Myocyte (in vitro differentiated cells): Measurements from ENCODE around the gene BRMS1L. TPM values are rescaled to one million over a fixed set of nuclear protein-coding genes. Genes with fewer than 3 reads are reported as not detected.

ENCODE experiments used
- DNase-seq: peaks from one replicate; pipeline ENCODE4 v3.0.0-alpha.2; 2012; ENCODE audit warnings: low read depth
- total RNA-seq: library from RNA; depleted of rRNA; stranded (reverse); fragments of >200 nt; gene quantifications from 2 replicates; pipeline ENCODE4 v1.2.3, GENCODE V29; 2014

Gene BRMS1L
- total RNA-seq, 1 donor from 2014 or later: 26.3 TPM

- DNase-seq: no peak
These were observed 39.6 kb downstream of the BRMS1L start for GRCh38 chr14:35865611-35866324.

- DNase-seq: no peak
These were observed 40.6 kb downstream of the BRMS1L start for GRCh38 chr14:35866595-35867279.

DNA sequence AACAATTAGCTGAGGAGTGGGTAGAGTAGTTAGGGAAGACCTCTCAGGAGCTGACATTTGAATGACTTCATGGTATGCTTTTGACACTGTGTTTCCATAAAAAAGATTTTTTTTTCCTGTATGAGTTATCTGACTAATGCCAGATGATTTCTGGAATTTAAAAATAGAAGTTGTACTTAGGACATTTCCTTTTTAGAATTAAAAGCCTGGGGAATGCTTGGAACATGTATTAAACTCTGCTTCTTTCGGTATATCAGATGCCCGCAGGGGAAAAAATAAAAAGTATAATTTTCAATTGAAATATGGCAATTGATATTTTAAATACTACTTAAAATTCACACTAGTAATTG lies 41.1 kb downstream of the BRMS1L start:
- DNase-seq: no peak

DNA sequence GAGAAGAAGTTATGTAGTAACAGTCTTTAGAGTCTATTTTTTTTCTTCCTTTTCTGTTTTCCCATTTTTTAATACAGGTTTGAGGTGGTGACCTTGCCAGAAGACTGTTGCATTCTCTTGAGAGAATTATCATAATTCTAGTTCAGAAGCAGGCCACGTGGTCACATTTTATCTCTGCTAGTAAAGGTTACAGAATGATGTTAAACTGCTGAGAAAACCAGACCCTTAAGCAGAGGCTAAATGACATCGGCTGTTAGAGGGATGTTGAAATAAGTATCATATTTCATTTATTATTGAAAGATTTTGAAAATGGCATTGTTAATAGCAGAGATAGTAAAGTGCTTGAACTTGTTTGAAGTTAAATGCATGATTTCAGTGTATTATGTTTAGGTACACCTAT lies 49.2 kb downstream of the BRMS1L start:
- no peak for DNase-seq

DNA sequence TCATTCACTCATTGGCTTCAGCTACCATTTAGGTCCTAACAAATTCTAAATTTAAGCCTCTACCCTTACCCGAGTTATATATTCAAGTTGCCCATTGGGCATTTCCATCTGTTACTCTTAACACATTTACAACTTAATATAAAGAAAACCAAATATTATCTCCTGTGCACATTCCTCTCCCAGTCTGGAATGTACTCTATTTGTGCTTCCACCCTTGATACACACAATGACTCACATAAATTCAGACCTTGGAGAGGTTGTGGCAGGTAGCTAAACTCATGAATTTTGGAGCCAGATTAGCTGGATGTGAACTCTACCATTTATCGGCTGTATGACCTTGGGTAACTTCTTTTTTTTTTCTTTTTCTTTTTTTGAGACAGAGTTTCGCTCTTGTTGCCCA lies 51.1 kb downstream of the BRMS1L start:
- no peak for DNase-seq

DNA sequence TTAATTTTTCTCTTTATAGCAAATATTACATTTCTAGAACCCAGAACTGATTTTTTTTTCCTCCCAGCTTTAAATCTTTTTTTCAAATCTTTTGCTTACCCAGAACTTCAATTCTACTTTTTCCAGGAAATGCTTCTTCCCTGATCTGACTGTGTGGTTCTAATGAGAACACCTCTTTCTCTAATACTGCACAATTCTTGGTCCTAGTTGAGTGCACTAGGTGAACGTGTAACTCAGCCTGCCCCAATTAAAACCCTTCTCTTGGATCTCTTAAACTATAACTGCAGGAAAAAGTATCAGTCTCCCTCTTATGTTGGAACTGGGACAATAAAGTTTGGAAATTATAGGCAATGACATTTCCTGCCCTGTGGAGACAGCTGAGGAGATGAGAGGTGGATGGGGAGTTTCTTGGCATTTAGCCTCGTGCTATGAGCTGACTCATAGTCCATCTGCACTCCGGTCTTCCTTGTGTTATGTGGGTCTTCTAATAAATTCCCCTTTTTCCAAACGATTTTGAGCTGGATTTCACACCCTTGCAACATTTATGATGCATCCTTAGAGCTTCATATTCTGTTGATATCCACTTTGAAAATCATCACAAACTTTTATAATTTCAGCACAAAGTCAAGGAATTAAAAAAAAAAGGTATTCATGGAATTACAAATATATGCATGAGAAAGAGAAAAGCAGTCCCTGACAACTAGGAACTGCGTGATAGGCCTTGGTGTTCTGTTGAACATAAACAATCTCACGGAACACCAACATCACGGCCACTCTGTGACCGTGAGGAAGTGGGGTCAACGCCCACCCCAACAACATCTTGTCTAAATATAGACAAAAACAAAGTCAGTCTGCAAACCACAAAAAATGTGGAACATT lies 52.4 kb downstream of the BRMS1L start:
- peak; percentile 95 for DNase-seq

GRCh38 chr14:35879151-35879648 lies 53.1 kb downstream of the BRMS1L start:
- DNase-seq: no peak

- DNase-seq: no peak
These were observed 53.6 kb downstream of the BRMS1L start for GRCh38 chr14:35879654-35880249.

DNA sequence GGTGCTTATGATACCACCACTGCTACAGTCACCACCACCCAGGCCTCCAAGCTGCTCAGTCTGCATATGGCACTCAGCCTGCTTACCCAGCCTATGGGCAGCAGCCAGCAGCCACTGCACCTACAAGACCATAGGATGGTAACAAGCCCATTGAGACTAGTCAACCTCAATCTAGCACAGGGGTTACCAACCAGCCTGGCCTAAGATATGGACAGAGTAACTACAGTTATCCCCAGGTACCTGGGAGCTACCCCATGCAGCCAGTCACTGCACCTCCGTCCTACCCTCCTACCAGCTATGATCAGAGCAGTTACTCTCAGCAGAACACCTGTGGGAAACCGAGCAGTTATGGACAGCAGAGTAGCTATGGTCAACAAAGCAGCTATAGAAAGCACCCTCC lies 55.1 kb downstream of the BRMS1L start:
- DNase-seq: no peak

DNA sequence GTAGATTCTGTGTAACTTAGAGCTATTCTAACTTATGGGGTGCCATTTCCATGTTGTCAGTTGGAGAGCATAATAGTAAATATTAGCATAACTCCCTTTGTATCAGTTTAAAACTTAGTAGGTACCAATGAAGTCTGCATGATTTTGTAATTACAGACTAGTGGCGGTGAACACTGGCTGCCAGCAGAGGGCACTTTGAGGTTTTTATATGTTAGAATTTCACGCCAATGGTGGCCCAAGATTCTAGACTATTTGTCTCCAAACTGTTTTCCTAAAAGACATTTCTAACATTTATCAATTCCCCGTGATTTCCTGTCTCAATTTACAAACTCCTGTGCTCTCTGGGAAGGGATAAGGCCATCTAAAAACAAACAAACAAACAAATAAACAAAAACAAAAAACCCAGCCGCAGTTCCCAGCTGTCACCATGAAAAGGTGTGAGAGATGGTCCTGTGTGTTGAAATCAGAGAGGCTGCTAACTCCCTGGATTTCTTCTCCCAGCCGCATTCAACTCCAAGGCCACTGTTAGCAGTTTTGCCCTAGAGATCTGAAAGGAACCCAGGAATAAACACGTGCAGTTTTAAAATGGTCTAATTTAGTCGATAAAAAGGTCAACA lies 57.6 kb downstream of the BRMS1L start:
- peak; percentile 43 for DNase-seq

- DNase-seq: no peak
These were observed 64.2 kb downstream of the BRMS1L start for GRCh38 chr14:35890308-35890707.

DNA sequence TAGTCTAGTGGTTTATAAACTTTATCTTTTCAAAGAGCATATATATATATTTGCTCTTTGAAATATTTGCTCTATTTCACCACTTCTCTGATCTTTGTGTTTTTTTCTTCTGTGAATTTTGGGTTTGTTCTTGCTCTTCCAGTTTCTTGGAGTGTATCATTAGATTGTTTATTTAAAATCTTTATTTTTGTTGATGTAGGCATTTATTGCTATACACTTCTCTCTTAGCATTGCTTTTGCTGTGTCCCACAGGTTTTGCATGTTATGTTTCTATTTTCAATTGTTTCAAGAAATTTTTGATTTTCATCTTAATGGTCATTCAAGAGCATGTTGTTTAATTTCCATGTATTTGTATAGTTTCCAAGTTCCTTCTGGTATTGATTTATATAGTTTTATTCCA lies 69.1 kb downstream of the BRMS1L start:
- no peak for DNase-seq

- peak; percentile 52 for DNase-seq
These were observed 71.5 kb downstream of the BRMS1L start for GRCh38 chr14:35897616-35898111.

GRCh38 chr14:35898217-35898775 lies 72.2 kb downstream of the BRMS1L start:
- peak; percentile 11 for DNase-seq

GRCh38 chr14:35900741-35901140 lies 74.6 kb downstream of the BRMS1L start:
- no peak for DNase-seq

DNA sequence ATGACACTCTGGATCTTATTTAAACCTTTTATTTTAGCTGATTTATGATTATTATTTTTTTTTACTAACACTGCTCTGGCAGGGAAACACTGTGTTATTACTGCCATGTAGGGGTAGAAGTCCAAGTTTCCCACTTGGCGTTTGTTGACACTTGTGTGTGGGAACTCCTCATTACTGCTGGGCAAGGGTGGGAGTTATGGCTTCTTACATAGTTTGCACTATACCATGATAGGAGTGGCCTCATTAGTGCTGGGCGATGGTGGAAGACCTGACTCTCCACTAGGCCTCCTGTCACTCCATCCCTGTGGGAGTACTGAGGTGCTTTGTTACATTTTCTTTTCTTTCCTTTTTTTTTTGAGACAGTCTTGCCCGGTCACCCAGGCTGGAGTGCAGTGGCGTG lies 83.5 kb downstream of the BRMS1L start:
- no peak for DNase-seq

GRCh38 chr14:35910191-35910590 lies 84.1 kb downstream of the BRMS1L start:
- DNase-seq: no peak

DNA sequence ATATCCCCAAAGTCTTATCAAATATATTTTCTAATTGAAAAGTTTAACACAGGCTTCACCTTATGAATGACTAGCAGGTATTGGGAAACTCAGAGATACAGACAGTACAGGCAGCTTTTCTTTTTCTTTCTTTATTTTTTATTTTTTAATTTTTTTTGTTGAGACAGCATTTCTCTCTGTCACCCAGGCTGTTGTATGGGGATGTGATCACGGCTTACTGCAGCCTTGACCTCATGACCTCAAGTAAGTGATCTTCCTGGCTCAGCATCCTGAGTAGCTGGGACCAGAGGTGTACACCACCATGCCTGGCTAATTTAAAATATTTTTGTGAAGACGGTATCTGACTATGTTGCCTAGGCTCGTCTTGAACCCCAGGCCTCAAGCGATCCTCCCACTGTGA lies 85.0 kb downstream of the BRMS1L start:
- DNase-seq: no peak

- no peak for DNase-seq
These were observed 89.0 kb downstream of the BRMS1L start for GRCh38 chr14:35915185-35915584.

GRCh38 chr14:35915775-35916174 lies 89.6 kb downstream of the BRMS1L start:
- no peak for DNase-seq
